Breast epithelium (tissue), 3 donors: ENCODE measurements around the gene CAMSAP2.

Experiments used
- CTCF ChIP-seq, 3 donors: fragments of 450-650 bp; IDR thresholded peaks; one replicate each; pipeline ENCODE4 v1.5.1; 2016 to 2017; ENCODE audit warnings: antibody characterized with exemption in 3 of 3, mild to moderate bottlenecking in 3 of 3, moderate library complexity in 3 of 3
- POLR2AphosphoS5 ChIP-seq, 3 donors: sonication (generic); formaldehyde crosslinking; IDR thresholded peaks; one replicate each; pipeline ENCODE4 v1.6.1; 2017; ENCODE audit warnings: antibody characterized with exemption in 3 of 3

- TF ChIP-seq CTCF (IDR thresholded peaks at IDR 0.05) = no peak
- no peak for TF ChIP-seq POLR2AphosphoS5 (IDR thresholded peaks at IDR 0.05)
Observed at GRCh38 chr1:200731654-200732332, 6.9 kb upstream of the CAMSAP2 start.
